IMR-90 (cell line): Measurements from ENCODE around the gene GCN1. TPM values are rescaled to one million over a fixed set of nuclear protein-coding genes. Genes with fewer than 3 reads are reported as not detected.
A peak's percentile ranks its signal among the peaks of the same experiment; 100 is the strongest.

Experiments used
- ATAC-seq: fragments of 200-7000 bp; cut with Tn5 transposase; 2 replicates; pipeline ENCODE4 v1.9.1; 2020; ENCODE audit warnings: low read depth, mild to moderate bottlenecking, moderate library complexity
- BruUV-seq: library from RNA; stranded (reverse); fragments of 400-500 nt; replicated peaks from 2 replicates; lab custom pipeline; 2021; lab: Mats Ljungman, UMichigan
- CTCF ChIA-PET: fragments of 300-600 bp; formaldehyde crosslinking; extraction: SDS; loops from one replicate; lab custom pipeline; 2021; ENCODE audit warnings: antibody characterized with exemption; lab: Yijun Ruan, JAX
- POLR2A ChIA-PET: fragments of 300-600 bp; sonication (Branson Sonifier 250); formaldehyde crosslinking; loops from one replicate; lab custom pipeline; 2022; ENCODE audit warnings: antibody characterized with exemption; ENCODE audit not compliant: unreplicated experiment; lab: Charles Lee
- DNase-seq: peaks from one replicate; pipeline ENCODE4 v3.0.0; 2013
- H2AFZ ChIP-seq: replicated peaks from 2 replicates; pipeline ENCODE3; 2013; ENCODE audit warnings: low read length, mild to moderate bottlenecking; ENCODE audit not compliant: poor library complexity
- H2AK5ac ChIP-seq: 2 replicates; pipeline ENCODE4 v1.6.1; 2013; ENCODE audit warnings: low read depth, low read length, inconsistent platforms
- H2AK9ac ChIP-seq: replicated peaks from 2 replicates; pipeline ENCODE3; 2013; ENCODE audit warnings: mild to moderate bottlenecking, low read depth, low read length, moderate library complexity; ENCODE audit not compliant: poor library complexity
- H2BK120ac ChIP-seq: 2 replicates; pipeline ENCODE4 v1.6.1; 2013; ENCODE audit warnings: low read depth, low read length, inconsistent platforms
- H2BK15ac ChIP-seq: 3 replicates; pipeline ENCODE4 v1.6.1; 2013; ENCODE audit warnings: low read depth, low read length, inconsistent platforms
- H2BK20ac ChIP-seq: 2 replicates; pipeline ENCODE4 v1.6.1; 2013; ENCODE audit warnings: low read depth, mild to moderate bottlenecking, inconsistent platforms, low read length, moderate library complexity
- H2BK5ac ChIP-seq: 2 replicates; pipeline ENCODE4 v1.6.1; 2013; ENCODE audit warnings: mild to moderate bottlenecking, low read depth, low read length, inconsistent platforms; ENCODE audit not compliant: poor library complexity, severe bottlenecking
- H3K14ac ChIP-seq: replicated peaks from 2 replicates; pipeline ENCODE4 v1.6.1; 2013; ENCODE audit warnings: low read depth, low read length, inconsistent platforms
- H3K18ac ChIP-seq: 2 replicates; pipeline ENCODE4 v1.6.1; 2013; ENCODE audit warnings: low read depth, low read length, control low read depth
- H3K23ac ChIP-seq: 2 replicates; pipeline ENCODE4 v1.6.1; 2013; ENCODE audit warnings: low read depth, low read length, inconsistent platforms
- H3K27ac ChIP-seq: 2 replicates; pipeline ENCODE4 v1.5.1; 2013; ENCODE audit warnings: mild to moderate bottlenecking, control low read depth, low read length; ENCODE audit not compliant: insufficient read depth
- H3K27me3 ChIP-seq: 2 replicates; pipeline ENCODE4 v1.6.1; 2013; ENCODE audit warnings: low read length; ENCODE audit not compliant: control insufficient read depth, insufficient read depth
- H3K36me3 ChIP-seq: 2 replicates; pipeline ENCODE4 v1.6.1; 2013; ENCODE audit warnings: low read length, mixed read lengths; ENCODE audit not compliant: control insufficient read depth, insufficient read depth
- H3K4ac ChIP-seq: 2 replicates; pipeline ENCODE4 v1.6.1; 2013; ENCODE audit warnings: low read depth, low read length, inconsistent platforms
- H3K4me1 ChIP-seq: 2 replicates; pipeline ENCODE4 v1.6.1; 2013; ENCODE audit warnings: low read length, mixed read lengths; ENCODE audit not compliant: control insufficient read depth, insufficient read depth
- H3K4me2 ChIP-seq: 2 replicates; pipeline ENCODE4 v1.6.1; 2013; ENCODE audit warnings: low read depth, mild to moderate bottlenecking, control low read depth, low read length, moderate library complexity
- H3K4me3 ChIP-seq: 2 replicates; pipeline ENCODE4 v1.5.1; 2013; ENCODE audit warnings: low read depth, mild to moderate bottlenecking, control low read depth, low read length, moderate library complexity; ENCODE audit not compliant: insufficient read depth
- H3K56ac ChIP-seq: 2 replicates; pipeline ENCODE4 v1.6.1; 2013; ENCODE audit warnings: low read length, inconsistent platforms; ENCODE audit not compliant: insufficient read depth; ENCODE audit errors: extremely low read depth
- H3K79me1 ChIP-seq, 2 experiments: 2 replicates each; pipeline ENCODE4 v1.6.1; 2013; ENCODE audit warnings: low read length in 2 of 2, inconsistent platforms in 1 of 2, low read depth in 1 of 2
- H3K9ac ChIP-seq: 2 replicates; pipeline ENCODE4 v1.6.1; 2013; ENCODE audit warnings: low read depth, low read length, control low read depth
- H3K9me1 ChIP-seq: 2 replicates; pipeline ENCODE4 v1.6.1; 2013; ENCODE audit warnings: low read length, inconsistent platforms; ENCODE audit not compliant: insufficient read depth
- H3K9me3 ChIP-seq: 2 replicates; pipeline ENCODE4 v1.6.1; 2013; ENCODE audit warnings: low read length; ENCODE audit not compliant: control insufficient read depth, insufficient read depth
- H4K20me1 ChIP-seq: 2 replicates; pipeline ENCODE4 v1.6.1; 2013; ENCODE audit warnings: low read length, inconsistent platforms; ENCODE audit not compliant: insufficient read depth
- H4K5ac ChIP-seq: 2 replicates; pipeline ENCODE4 v1.6.1; 2013; ENCODE audit warnings: mild to moderate bottlenecking, low read depth, low read length, control low read depth
- H4K8ac ChIP-seq, 2 experiments: 2 replicates each; pipeline ENCODE4 v1.6.1; 2013; ENCODE audit warnings: low read depth in 2 of 2, low read length in 2 of 2, control low read depth in 1 of 2, inconsistent platforms in 1 of 2
- H4K91ac ChIP-seq: 2 replicates; pipeline ENCODE4 v1.6.1; 2013; ENCODE audit warnings: low read depth, low read length, inconsistent platforms; ENCODE audit not compliant: insufficient read depth
- BHLHE40 ChIP-seq: fragments of 150-350 bp; IDR thresholded peaks from 2 replicates; pipeline ENCODE4 v1.6.1; 2016; ENCODE audit warnings: mild to moderate bottlenecking, low read depth, low read length
- CEBPB ChIP-seq: IDR thresholded peaks from 2 replicates; pipeline ENCODE4 v1.6.1; 2012; ENCODE audit warnings: low read depth, low read length, improper control_type of control experiment
- CHD1 ChIP-seq: IDR thresholded peaks from 2 replicates; pipeline ENCODE4 v1.6.1; 2012; ENCODE audit warnings: low read depth, low read length, improper control_type of control experiment
- FOS ChIP-seq: fragments of 150-350 bp; IDR thresholded peaks from 2 replicates; pipeline ENCODE4 v1.6.1; 2016; ENCODE audit warnings: low read depth, low read length
- MAFK ChIP-seq: IDR thresholded peaks from 2 replicates; pipeline ENCODE4 v1.6.1; 2012; ENCODE audit warnings: low read depth, low read length, improper control_type of control experiment
- MAZ ChIP-seq: IDR thresholded peaks from 2 replicates; pipeline ENCODE4 v1.6.1; 2012; ENCODE audit warnings: low read depth, mild to moderate bottlenecking, low read length, improper control_type of control experiment, moderate library complexity, borderline replicate concordance
- MXI1 ChIP-seq: IDR thresholded peaks from 2 replicates; pipeline ENCODE4 v1.6.1; 2012; ENCODE audit warnings: low read depth, mild to moderate bottlenecking, low read length, moderate library complexity, borderline replicate concordance
- NFE2L2 ChIP-seq: fragments of 150-350 bp; IDR thresholded peaks from 2 replicates; pipeline ENCODE4 v1.6.1; 2016; ENCODE audit warnings: low read depth, mild to moderate bottlenecking, low read length
- POLR2A ChIP-seq: IDR thresholded peaks from 2 replicates; pipeline ENCODE4 v1.6.1; 2012; ENCODE audit warnings: mild to moderate bottlenecking, low read depth, low read length
- RAD21 ChIP-seq: IDR thresholded peaks from 2 replicates; pipeline ENCODE4 v1.6.1; 2012; ENCODE audit warnings: low read length, improper control_type of control experiment
- RCOR1 ChIP-seq: IDR thresholded peaks from 2 replicates; pipeline ENCODE4 v1.6.1; 2012; ENCODE audit warnings: mild to moderate bottlenecking, low read length, improper control_type of control experiment; ENCODE audit not compliant: insufficient replicate concordance
- RFX5 ChIP-seq: IDR thresholded peaks from 2 replicates; pipeline ENCODE4 v1.8.0; 2012; ENCODE audit warnings: low read depth, mild to moderate bottlenecking, low read length, moderate library complexity
- SMC3 ChIP-seq: fragments of 150-350 bp; IDR thresholded peaks from 2 replicates; pipeline ENCODE4 v1.6.1; 2016; ENCODE audit warnings: low read depth, mild to moderate bottlenecking, antibody characterized with exemption, low read length, moderate library complexity
- WGBS, 2 experiments: methylation state at CpG; one replicate each; pipeline versions ENCODE4 v1.1.5 to v1.1.7; 2013; ENCODE audit warnings: missing lambda C conversion rate in 2 of 2; ENCODE audit not compliant: insufficient read length in 1 of 2; ENCODE audit errors: extremely low coverage in 2 of 2; 5-methylcytosine and 5-hydroxymethylcytosine counted together
- dilution Hi-C: fragments of 300-500 bp; cut with HindIII; formaldehyde crosslinking; loops from one replicate; pipeline ENCODE4 v1.14.3; 2018; ENCODE audit warnings: low sequenced_read_pairs; ENCODE audit not compliant: unreplicated experiment
- in situ Hi-C: fragments of 300-500 bp; cut with MboI; formaldehyde crosslinking; loops from 3 replicates; pipeline ENCODE4 v1.14.3; 2019; ENCODE audit warnings: low sequenced_read_pairs, inconsistent platforms, mixed read lengths
- intact Hi-C: fragments of 100-400 bp; cut with micrococcal nuclease; formaldehyde crosslinking; loops from 2 replicates; pipeline ENCODE4 v1.10.0; 2022
- polyA plus RNA-seq, 3 experiments: library from polyadenylated mRNA; depleted of rRNA; stranded (reverse); fragments of >200 nt; gene quantifications; 2 replicates each; pipeline ENCODE4 v1.2.3, GENCODE V29; 2012; ENCODE audit warnings: low replicate concordance in 1 of 3
- total RNA-seq: library from RNA; depleted of rRNA; stranded (reverse); fragments of >200 nt; gene quantifications from 2 replicates; pipeline ENCODE4 v1.2.3, GENCODE V29; 2012
- TF ChIP-seq, protein P1 (sequence below): fragments of 150-350 bp; IDR thresholded peaks from 2 replicates; pipeline ENCODE4 v1.6.1; 2016; ENCODE audit warnings: low read depth, mild to moderate bottlenecking, low read length, moderate library complexity, borderline replicate concordance
- TF ChIP-seq, protein P2 (sequence below): fragments of 150-350 bp; IDR thresholded peaks from 2 replicates; pipeline ENCODE4 v1.6.1; 2017; ENCODE audit warnings: mild to moderate bottlenecking, antibody characterized with exemption, low read length, low read depth

The GCN1 gene
- total and polyA plus RNA-seq, 2 of the 4 experiments (the other 2 are of a cell fraction), result 57.8 to 77.6 TPM

DNA sequence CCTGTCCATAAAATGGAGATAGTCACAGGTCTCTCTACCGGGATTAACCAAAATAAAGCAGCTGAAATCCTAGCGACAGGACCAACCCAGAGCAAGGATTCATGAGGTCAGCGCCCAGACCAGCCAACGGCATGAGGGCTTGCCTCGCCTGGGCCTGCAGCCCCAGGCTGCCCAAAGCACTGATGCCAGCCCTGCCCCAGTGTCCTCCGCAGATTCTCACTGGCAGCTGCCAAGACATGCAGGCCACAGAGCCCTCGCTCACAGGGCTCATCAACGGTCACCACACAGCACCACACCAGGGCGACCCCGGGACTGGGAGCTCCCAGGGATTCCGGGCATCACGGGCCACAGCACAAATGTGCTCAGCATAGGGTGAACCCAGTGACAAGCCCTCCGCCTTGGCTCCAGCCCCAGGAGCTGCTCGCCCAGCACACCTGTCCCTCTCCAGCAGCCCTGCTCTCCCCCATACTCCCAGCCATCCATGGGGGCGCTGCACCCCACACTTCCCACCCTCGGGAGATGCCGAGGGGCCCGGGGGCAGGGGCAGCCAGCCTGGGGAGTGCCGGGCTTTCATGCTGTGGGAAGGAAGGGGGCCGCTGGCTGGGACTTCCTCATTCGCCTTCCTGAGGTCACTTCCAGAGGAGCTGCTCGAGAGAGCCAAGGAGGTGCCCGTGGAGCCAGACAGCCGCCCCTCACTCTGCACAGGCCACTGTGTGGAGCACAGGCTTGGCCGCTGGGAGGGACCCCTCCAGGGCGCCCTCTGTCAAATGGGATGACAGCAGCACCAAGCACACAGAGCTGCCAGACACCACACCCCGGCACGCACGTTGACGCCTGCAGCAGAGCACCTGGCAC, 92.1 kb downstream of the GCN1 start (continued):
- no peak for TF ChIP-seq MAZ

DNA sequence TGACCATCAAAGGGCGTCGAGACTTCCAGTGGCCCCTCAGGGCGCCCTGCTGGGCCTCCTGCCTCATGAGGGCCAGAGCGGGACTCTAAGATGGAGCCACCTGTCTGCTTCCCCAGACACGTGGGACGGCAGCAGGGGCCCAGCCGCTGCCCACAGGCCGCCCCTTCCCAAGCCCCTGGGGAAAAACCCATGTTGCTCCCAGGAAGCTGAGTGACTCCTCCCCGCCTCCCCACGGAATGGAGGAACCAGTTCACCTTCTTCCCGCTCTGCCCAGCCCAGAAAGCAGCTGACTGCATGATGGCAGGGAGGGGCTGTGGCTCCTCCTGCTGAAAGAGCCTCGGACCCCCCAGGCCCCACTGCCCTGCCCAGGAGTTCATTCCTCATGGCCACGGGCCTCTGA, 92.9 kb downstream of the GCN1 start:
- Histone ChIP-seq H3K4ac (no peak overlapping the region), H4K91ac (no peak overlapping the region), H3K36me3 (peaks cover 58% of the 10 kb centered on the region), H3K23ac (no peak overlapping the region), H3K79me1 (peaks cover 17 to 81% of the 10 kb centered on the region in 2 experiments), H2BK20ac (no peak overlapping the region), H3K14ac (no peak overlapping the region), H2BK5ac (no peak overlapping the region), H2BK120ac (no peak overlapping the region), H4K5ac (no peak overlapping the region), H3K9ac (no peak overlapping the region), H2AK5ac (no peak overlapping the region), H3K4me3 (no peak overlapping the region), H2AK9ac (peak overlapping the region; percentile 42), H3K4me1 (peaks cover 7% of the 10 kb centered on the region; the same call in 1 of the 2 replicates), H3K18ac (no peak overlapping the region), H4K8ac (no peak overlapping the region), H4K20me1 (peaks cover 79% of the 10 kb centered on the region), H3K56ac (no peak overlapping the region), H3K9me3 (no peaks in the 10 kb centered on the region), H2BK15ac (no peak overlapping the region), H3K27me3 (no peaks in the 10 kb centered on the region), H3K4me2 (no peak overlapping the region), H3K27ac (no peak overlapping the region), H3K9me1 (peaks cover 15% of the 10 kb centered on the region), H2AFZ (no peak overlapping the region)
- ATAC-seq, result no peak
- intact Hi-C loops, result no loop called here
- no TSS peak for BruUV-seq
- ChIA-PET CTCF (interaction anchor here (0.6 kb wide), 1 partner anchor 141 kb away, joined by 5 read pairs; no protein-coding TSS in a partner anchor), POLR2A (no interaction called here)
- dilution Hi-C loops, result no loop called here
- in situ Hi-C loops, result loop anchor here (25.0 kb wide), 1 partner anchor 1739 kb away; the partner anchor contains the start of gene TAOK3
- 77% methylated on average over 6 of the region's 13 CpGs; no CpG with 5 or more reads in 1 of the 2 experiments for WGBS, 2 experiments
- DNase-seq, result no peak
- no peak for TF ChIP-seq RAD21
- no peak for TF ChIP-seq RCOR1
- no peak for TF ChIP-seq MAZ
- TF ChIP-seq, protein P1, sequence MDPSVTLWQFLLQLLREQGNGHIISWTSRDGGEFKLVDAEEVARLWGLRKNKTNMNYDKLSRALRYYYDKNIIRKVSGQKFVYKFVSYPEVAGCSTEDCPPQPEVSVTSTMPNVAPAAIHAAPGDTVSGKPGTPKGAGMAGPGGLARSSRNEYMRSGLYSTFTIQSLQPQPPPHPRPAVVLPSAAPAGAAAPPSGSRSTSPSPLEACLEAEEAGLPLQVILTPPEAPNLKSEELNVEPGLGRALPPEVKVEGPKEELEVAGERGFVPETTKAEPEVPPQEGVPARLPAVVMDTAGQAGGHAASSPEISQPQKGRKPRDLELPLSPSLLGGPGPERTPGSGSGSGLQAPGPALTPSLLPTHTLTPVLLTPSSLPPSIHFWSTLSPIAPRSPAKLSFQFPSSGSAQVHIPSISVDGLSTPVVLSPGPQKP, result no peak
- no peak for TF ChIP-seq FOS
- no peak for TF ChIP-seq NFE2L2
- no peak for TF ChIP-seq CEBPB
- no peak for TF ChIP-seq SMC3
- TF ChIP-seq MXI1, result no peak
- TF ChIP-seq, protein P2, sequence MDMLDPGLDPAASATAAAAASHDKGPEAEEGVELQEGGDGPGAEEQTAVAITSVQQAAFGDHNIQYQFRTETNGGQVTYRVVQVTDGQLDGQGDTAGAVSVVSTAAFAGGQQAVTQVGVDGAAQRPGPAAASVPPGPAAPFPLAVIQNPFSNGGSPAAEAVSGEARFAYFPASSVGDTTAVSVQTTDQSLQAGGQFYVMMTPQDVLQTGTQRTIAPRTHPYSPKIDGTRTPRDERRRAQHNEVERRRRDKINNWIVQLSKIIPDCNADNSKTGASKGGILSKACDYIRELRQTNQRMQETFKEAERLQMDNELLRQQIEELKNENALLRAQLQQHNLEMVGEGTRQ, result no peak
- no peak for TF ChIP-seq CHD1
- no peak for TF ChIP-seq BHLHE40
- TF ChIP-seq MAFK, result no peak
- no peak for TF ChIP-seq RFX5
- no peak for TF ChIP-seq POLR2A
